ENCODE results near the gene GMPR. TPM values are rescaled to one million over a fixed set of nuclear protein-coding genes. Genes with fewer than 3 reads are reported as not detected.
"Not testable (repeated sequence)": the region's sequence is repeated elsewhere in the genome, so short reads cannot be mapped to it uniquely, and the experiment has no call there.

The GMPR gene
- total and polyA plus RNA-seq, 2 donors (not counting 3 experiments of a cell fraction or from before 2014, with no cell fraction given) = 36.3 to 64.0 TPM

GRCh38 chr6:16258709-16259075 is 20.3 kb downstream of the GMPR start:
- dilution Hi-C loops (cut with MboI; ENCODE audit: extremely low pct_ligation_motif_present, low sequenced_read_pairs) = no loop called here
- H3K9me3 ChIP-seq (replicated peaks; ENCODE audit: control insufficient read depth, insufficient read depth, low read length) = no peaks in the 10 kb centered on the region
- H3K4me3 ChIP-seq (replicated peaks in 1 of 3; ENCODE audit: insufficient read depth in 1 of 3, low read depth in 1 of 3, low read length in 3 of 3) = no peak overlapping the region
- TF ChIP-seq POLR2A (IDR thresholded peaks at IDR 0.05; ENCODE audit: low read depth, low read length) (no peak), JUN (IDR thresholded peaks at IDR 0.05; ENCODE audit: borderline replicate concordance, insufficient read depth, insufficient read length, low read depth) (no peak), GATA2 (IDR thresholded peaks at IDR 0.05; ENCODE audit: insufficient read depth, insufficient read length, low read depth, low read length) (no peak), EZH2 (IDR thresholded peaks at IDR 0.05; ENCODE audit: borderline replicate concordance, low read depth, low read length, severe bottlenecking) (no peak), FOS (IDR thresholded peaks at IDR 0.05; ENCODE audit: borderline replicate concordance, insufficient read depth, low read length) (no peak), MYC (IDR thresholded peaks at IDR 0.05; ENCODE audit: low read depth, low read length) (no peak), POLR2AphosphoS5 (IDR thresholded peaks at IDR 0.05; ENCODE audit: insufficient read depth, low read depth, low read length) (no peak)
- TF ChIP-seq, protein P1, sequence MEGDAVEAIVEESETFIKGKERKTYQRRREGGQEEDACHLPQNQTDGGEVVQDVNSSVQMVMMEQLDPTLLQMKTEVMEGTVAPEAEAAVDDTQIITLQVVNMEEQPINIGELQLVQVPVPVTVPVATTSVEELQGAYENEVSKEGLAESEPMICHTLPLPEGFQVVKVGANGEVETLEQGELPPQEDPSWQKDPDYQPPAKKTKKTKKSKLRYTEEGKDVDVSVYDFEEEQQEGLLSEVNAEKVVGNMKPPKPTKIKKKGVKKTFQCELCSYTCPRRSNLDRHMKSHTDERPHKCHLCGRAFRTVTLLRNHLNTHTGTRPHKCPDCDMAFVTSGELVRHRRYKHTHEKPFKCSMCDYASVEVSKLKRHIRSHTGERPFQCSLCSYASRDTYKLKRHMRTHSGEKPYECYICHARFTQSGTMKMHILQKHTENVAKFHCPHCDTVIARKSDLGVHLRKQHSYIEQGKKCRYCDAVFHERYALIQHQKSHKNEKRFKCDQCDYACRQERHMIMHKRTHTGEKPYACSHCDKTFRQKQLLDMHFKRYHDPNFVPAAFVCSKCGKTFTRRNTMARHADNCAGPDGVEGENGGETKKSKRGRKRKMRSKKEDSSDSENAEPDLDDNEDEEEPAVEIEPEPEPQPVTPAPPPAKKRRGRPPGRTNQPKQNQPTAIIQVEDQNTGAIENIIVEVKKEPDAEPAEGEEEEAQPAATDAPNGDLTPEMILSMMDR (IDR thresholded peaks at IDR 0.05; ENCODE audit: extremely low read depth in 1 of 2, insufficient read depth in 1 of 2, low read depth in 1 of 2, low read length in 2 of 2) = no peak
- TF ChIP-seq, protein P2, sequence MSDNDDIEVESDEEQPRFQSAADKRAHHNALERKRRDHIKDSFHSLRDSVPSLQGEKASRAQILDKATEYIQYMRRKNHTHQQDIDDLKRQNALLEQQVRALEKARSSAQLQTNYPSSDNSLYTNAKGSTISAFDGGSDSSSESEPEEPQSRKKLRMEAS (IDR thresholded peaks at IDR 0.05; ENCODE audit: insufficient read depth, insufficient read length) = no peak
- H4K20me1 ChIP-seq (replicated peaks; ENCODE audit: control insufficient read depth, extremely low read depth, insufficient read depth, low read length) = no peaks in the 10 kb centered on the region
- H3K27me3 ChIP-seq (ENCODE audit: control insufficient read depth in 2 of 2, insufficient read depth in 2 of 2, low read length in 2 of 2) = no peaks in the 10 kb centered on the region
- CTCF ChIA-PET = interaction anchor here (1.6 kb wide), 1 partner anchor 13 kb away, joined by 3 read pairs; no protein-coding TSS in a partner anchor
- H2AFZ ChIP-seq (ENCODE audit: low read depth, low read length) = no peak overlapping the region
- H3K9me1 ChIP-seq (replicated peaks; ENCODE audit: control insufficient read depth, extremely low read depth, insufficient read depth, low read length) = no peaks in the 10 kb centered on the region
- no peaks in the 10 kb centered on the region for H3K79me2 ChIP-seq (ENCODE audit: control insufficient read depth, insufficient read depth, low read length)
- intact Hi-C loops (cut with micrococcal nuclease) = loop anchor here (1.0 kb wide), 1 partner anchor 19 kb away; no protein-coding TSS in a partner anchor
- no peak overlapping the region for H3K4me2 ChIP-seq (ENCODE audit: insufficient read depth, low read length)
- H3K4me1 ChIP-seq (ENCODE audit: control insufficient read depth, extremely low read depth, insufficient read depth, low read length) = peaks cover 10% of the 10 kb centered on the region
- H3K36me3 ChIP-seq (ENCODE audit: control insufficient read depth in 2 of 2, extremely low read depth in 1 of 2, insufficient read depth in 2 of 2, low read length in 2 of 2) = peaks cover 2 to 12% of the 10 kb centered on the region in 2 experiments
- DNase-seq (ENCODE audit: low read depth, low spot score) (no peak), FAIRE-seq (peak; percentile 54)
- H3K27ac ChIP-seq (ENCODE audit: insufficient read depth, low read depth, low read length) = no peak overlapping the region
- POLR2A ChIA-PET = no interaction called here
- no TSS peak for BruUV-seq (replicated peaks)
- H3K9ac ChIP-seq (replicated peaks; ENCODE audit: extremely low read depth, insufficient read depth, low read length) = no peak overlapping the region

GRCh38 chr6:16259604-16260003 is 21.2 kb downstream of the GMPR start:
- H3K4me1 ChIP-seq (ENCODE audit: control insufficient read depth, extremely low read depth, insufficient read depth, low read length); H3K27me3 ChIP-seq (ENCODE audit: control insufficient read depth in 2 of 2, insufficient read depth in 2 of 2, low read length in 2 of 2); H4K20me1 ChIP-seq (replicated peaks; ENCODE audit: control insufficient read depth, extremely low read depth, insufficient read depth, low read length); H3K9ac ChIP-seq (replicated peaks; ENCODE audit: extremely low read depth, insufficient read depth, low read length); H3K4me2 ChIP-seq (ENCODE audit: insufficient read depth, low read length); H3K27ac ChIP-seq (ENCODE audit: insufficient read depth, low read depth, low read length); FAIRE-seq; H3K9me3 ChIP-seq (replicated peaks; ENCODE audit: control insufficient read depth, insufficient read depth, low read length); H3K79me2 ChIP-seq (ENCODE audit: control insufficient read depth, insufficient read depth, low read length); dilution Hi-C loops (cut with MboI; ENCODE audit: extremely low pct_ligation_motif_present, low sequenced_read_pairs); H2AFZ ChIP-seq (ENCODE audit: low read depth, low read length); H3K9me1 ChIP-seq (replicated peaks; ENCODE audit: control insufficient read depth, extremely low read depth, insufficient read depth, low read length); intact Hi-C loops (cut with micrococcal nuclease); DNase-seq (ENCODE audit: low read depth, low spot score); H3K36me3 ChIP-seq (ENCODE audit: control insufficient read depth in 2 of 2, extremely low read depth in 1 of 2, insufficient read depth in 2 of 2, low read length in 2 of 2); BruUV-seq (replicated peaks); H3K4me3 ChIP-seq (replicated peaks in 1 of 3; ENCODE audit: insufficient read depth in 1 of 3, low read depth in 1 of 3, low read length in 3 of 3); POLR2A ChIA-PET; CTCF ChIA-PET: not testable (repeated sequence)

- H3K79me2 ChIP-seq (ENCODE audit: control insufficient read depth, insufficient read depth, low read length); H3K9me3 ChIP-seq (replicated peaks; ENCODE audit: control insufficient read depth, insufficient read depth, low read length); H3K9me1 ChIP-seq (replicated peaks; ENCODE audit: control insufficient read depth, extremely low read depth, insufficient read depth, low read length); H4K20me1 ChIP-seq (replicated peaks; ENCODE audit: control insufficient read depth, extremely low read depth, insufficient read depth, low read length); H3K4me2 ChIP-seq (ENCODE audit: insufficient read depth, low read length); H3K4me3 ChIP-seq (replicated peaks in 1 of 3; ENCODE audit: insufficient read depth in 1 of 3, low read depth in 1 of 3, low read length in 3 of 3); H3K9ac ChIP-seq (replicated peaks; ENCODE audit: extremely low read depth, insufficient read depth, low read length); H3K27me3 ChIP-seq (ENCODE audit: control insufficient read depth in 2 of 2, insufficient read depth in 2 of 2, low read length in 2 of 2); H3K4me1 ChIP-seq (ENCODE audit: control insufficient read depth, extremely low read depth, insufficient read depth, low read length); H3K27ac ChIP-seq (ENCODE audit: insufficient read depth, low read depth, low read length); dilution Hi-C loops (cut with MboI; ENCODE audit: extremely low pct_ligation_motif_present, low sequenced_read_pairs); CTCF ChIA-PET; intact Hi-C loops (cut with micrococcal nuclease); BruUV-seq (replicated peaks); POLR2A ChIA-PET; H3K36me3 ChIP-seq (ENCODE audit: control insufficient read depth in 2 of 2, extremely low read depth in 1 of 2, insufficient read depth in 2 of 2, low read length in 2 of 2); FAIRE-seq; DNase-seq (ENCODE audit: low read depth, low spot score); H2AFZ ChIP-seq (ENCODE audit: low read depth, low read length): not testable (repeated sequence)
These were observed 22.2 kb downstream of the GMPR start for GRCh38 chr6:16260602-16261001.

Measured in endothelial cell of umbilical vein (primary cell).